ENCODE results near the gene RPTOR.

DNA sequence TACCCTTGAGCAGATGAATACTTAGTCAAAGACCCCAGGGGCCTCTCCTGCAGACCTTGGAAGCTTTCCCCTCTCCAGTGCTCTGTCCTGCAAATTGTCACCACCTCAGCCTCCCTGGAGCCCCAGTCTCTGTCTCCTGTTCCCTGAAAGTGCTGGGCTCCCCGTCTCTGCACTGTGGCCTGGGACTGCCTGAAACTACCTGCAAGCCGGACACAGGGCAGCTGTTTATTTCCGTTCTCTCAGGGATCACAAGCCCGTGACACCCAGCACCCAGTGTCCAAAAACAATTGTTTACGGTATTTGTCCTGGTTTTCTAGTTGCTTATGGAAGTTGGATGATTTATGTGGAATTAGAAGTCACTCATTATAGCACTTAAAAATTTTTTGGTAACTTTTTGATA lies 365.4 kb downstream of the RPTOR start:
- TF ChIP-seq GABPA (IDR thresholded peaks at IDR 0.05; ENCODE audit: low read depth) (no peak), SPI1 (IDR thresholded peaks at IDR 0.05; ENCODE audit: borderline replicate concordance, low read depth) (no peak), POLR2AphosphoS5 (IDR thresholded peaks at IDR 0.05; ENCODE audit: low read depth) (no peak)
- TF ChIP-seq, protein P1, sequence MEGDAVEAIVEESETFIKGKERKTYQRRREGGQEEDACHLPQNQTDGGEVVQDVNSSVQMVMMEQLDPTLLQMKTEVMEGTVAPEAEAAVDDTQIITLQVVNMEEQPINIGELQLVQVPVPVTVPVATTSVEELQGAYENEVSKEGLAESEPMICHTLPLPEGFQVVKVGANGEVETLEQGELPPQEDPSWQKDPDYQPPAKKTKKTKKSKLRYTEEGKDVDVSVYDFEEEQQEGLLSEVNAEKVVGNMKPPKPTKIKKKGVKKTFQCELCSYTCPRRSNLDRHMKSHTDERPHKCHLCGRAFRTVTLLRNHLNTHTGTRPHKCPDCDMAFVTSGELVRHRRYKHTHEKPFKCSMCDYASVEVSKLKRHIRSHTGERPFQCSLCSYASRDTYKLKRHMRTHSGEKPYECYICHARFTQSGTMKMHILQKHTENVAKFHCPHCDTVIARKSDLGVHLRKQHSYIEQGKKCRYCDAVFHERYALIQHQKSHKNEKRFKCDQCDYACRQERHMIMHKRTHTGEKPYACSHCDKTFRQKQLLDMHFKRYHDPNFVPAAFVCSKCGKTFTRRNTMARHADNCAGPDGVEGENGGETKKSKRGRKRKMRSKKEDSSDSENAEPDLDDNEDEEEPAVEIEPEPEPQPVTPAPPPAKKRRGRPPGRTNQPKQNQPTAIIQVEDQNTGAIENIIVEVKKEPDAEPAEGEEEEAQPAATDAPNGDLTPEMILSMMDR (IDR thresholded peaks at IDR 0.05; ENCODE audit: insufficient read depth, low read length): no peak
- TF ChIP-seq, protein P2, sequence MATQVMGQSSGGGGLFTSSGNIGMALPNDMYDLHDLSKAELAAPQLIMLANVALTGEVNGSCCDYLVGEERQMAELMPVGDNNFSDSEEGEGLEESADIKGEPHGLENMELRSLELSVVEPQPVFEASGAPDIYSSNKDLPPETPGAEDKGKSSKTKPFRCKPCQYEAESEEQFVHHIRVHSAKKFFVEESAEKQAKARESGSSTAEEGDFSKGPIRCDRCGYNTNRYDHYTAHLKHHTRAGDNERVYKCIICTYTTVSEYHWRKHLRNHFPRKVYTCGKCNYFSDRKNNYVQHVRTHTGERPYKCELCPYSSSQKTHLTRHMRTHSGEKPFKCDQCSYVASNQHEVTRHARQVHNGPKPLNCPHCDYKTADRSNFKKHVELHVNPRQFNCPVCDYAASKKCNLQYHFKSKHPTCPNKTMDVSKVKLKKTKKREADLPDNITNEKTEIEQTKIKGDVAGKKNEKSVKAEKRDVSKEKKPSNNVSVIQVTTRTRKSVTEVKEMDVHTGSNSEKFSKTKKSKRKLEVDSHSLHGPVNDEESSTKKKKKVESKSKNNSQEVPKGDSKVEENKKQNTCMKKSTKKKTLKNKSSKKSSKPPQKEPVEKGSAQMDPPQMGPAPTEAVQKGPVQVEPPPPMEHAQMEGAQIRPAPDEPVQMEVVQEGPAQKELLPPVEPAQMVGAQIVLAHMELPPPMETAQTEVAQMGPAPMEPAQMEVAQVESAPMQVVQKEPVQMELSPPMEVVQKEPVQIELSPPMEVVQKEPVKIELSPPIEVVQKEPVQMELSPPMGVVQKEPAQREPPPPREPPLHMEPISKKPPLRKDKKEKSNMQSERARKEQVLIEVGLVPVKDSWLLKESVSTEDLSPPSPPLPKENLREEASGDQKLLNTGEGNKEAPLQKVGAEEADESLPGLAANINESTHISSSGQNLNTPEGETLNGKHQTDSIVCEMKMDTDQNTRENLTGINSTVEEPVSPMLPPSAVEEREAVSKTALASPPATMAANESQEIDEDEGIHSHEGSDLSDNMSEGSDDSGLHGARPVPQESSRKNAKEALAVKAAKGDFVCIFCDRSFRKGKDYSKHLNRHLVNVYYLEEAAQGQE (IDR thresholded peaks at IDR 0.05; ENCODE audit: insufficient replicate concordance, low read depth): no peak
